MV-4-11 (cell line): Measurements from ENCODE around the gene IFNA7.
A peak's percentile ranks its signal among the peaks of the same experiment; 100 is the strongest.
"Not testable (repeated sequence)": the region's sequence is repeated elsewhere in the genome, so short reads cannot be mapped to it uniquely, and the experiment has no call there.

Source experiments
- DNase-seq: peaks from one replicate; lab custom pipeline; 2025; lab: John Stamatoyannopoulos, UW

The IFNA7 gene

GRCh38 chr9:21202105-21202504, at the start of gene IFNA7:
Gene IFNA7 (minus strand): TSS chr9:21202205. CDS start chr9:21202165, 40 bp downstream.
- DNase-seq, result not testable (repeated sequence)

- no peak for DNase-seq
Observed at GRCh38 chr9:21251638-21252037, 49.6 kb upstream of the IFNA7 start.

DNA sequence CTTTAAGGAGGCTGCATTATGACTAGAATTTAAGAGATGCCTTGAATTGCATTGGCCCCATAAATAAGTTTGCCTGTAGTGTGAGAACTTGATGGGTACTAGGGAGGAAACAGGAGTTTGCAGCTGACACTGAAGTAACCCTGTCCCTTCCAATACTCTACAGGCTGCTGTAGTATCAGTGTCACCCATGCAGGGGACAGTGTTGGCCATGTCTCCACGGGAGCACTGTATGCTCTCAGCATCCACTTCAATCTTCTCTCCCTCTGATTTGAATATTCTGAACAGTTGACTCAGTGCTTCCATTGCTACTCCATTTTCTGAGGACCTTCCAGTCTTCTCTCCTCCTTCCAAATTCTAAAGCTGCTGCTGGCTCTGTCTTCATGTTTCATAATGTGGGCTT, 49.2 kb upstream of the IFNA7 start:
- DNase-seq, result no peak

DNA sequence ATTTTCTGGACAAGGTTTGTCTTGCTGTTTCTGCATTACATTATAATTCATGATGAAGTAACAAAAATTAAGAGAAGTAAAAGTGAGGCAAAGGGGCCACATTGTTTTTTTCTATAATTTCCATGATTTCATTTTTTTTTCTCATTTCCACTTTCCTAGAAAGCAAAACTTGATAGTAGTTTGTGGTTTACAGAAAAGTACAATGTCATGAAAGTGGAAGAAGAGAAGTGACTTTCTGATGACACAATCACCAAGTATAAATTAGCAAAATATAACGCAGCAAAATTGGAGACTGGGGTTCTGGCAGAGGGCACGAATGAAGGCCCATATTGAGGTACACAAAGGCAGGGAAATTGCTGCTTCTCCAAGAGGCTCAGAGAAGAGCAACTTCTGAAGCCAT, 42.8 kb upstream of the IFNA7 start:
- DNase-seq, result peak; percentile 94

DNA sequence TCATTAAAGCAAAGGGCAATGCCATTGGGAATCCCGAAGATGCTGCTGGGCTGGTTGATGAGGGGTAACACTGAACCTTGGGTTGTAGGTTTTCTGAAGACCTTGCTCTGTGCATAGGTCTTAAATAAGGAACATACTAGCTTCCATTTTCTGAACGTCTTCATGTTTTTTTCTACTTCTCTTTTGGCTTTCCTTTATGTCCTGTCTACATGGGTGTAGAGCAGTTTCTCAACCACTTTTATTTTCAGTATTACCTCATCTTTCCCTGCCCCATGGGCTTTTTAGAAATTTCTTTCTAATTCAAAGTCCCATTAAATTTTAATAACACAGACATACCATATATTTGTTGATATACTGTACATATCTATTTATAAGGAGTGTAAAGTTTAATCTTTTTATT, 37.9 kb upstream of the IFNA7 start, which contains the start of gene IFNA14:
Gene IFNA14, minus strand, starts transcription at position 95 of the 400 bp plus-strand sequence. Its CDS starts 70 bp downstream, at position 25.
- DNase-seq, result peak; percentile 75

GRCh38 chr9:21236360-21236714, 34.3 kb upstream of the IFNA7 start:
- DNase-seq, result not testable (repeated sequence)

DNA sequence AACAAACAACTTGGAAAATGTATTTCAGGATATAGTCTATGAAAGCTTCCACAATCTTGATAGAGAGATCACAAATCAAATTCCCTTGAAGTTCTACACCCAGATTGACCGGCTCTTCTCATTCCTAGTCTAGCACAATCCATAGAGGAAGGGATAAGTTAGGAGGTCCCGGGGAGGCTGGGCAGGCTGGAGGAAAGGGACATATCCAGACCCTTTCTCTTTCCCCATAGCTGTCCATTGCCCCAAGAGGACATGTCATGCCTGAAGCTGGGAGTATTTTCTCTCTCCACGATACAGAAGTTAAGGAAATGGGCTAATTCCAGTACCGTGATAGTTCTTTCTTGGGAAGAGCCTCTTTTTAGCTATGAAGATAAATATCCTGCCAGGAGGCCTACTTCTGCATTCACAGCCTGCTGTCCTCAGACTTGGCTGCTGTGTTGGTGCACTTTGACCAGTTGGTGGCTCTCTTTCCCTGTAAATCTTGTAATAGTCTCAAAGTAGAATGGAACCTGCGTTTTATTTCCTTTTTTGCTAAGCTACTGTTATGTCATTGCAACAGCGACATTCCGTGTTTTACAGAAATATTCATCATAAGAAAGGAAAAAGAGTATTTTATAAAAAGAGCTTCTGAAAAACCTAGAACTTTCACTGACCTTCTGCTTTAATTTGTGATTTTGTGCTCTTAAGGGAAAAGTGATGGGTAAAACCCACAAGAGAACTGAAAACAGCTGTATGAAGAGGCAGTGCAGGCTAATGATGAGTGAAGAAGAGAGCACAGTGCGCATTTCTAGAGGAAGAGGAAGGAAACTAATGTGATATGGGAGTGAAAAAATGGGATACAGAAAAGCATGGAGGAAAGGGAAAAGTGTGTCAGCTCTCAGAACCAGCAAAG, 33.7 kb upstream of the IFNA7 start:
- DNase-seq, result peak; percentile 81

- DNase-seq, result no peak
Observed at GRCh38 chr9:21234153-21234687, 32.2 kb upstream of the IFNA7 start.

DNA sequence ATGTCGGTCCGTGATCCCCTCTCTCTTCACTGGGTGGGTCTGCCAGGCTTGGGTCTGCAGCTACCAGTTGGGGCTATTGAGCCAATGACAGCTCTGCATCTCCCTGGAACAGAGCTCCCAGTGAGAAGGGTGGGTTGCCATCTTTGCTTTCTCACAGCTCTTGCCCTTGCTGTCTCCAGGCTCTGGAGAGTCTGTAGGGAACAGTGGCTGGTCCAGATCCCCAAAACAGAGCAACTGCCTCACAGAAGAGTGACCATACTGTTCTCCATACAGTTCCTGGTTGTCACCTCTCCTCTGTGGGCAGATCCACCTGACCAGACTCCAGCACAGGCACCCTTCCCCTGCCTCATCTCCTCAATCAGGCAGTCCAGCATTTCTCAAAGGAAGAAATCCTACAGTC, 31.3 kb upstream of the IFNA7 start:
- DNase-seq, result no peak

DNA sequence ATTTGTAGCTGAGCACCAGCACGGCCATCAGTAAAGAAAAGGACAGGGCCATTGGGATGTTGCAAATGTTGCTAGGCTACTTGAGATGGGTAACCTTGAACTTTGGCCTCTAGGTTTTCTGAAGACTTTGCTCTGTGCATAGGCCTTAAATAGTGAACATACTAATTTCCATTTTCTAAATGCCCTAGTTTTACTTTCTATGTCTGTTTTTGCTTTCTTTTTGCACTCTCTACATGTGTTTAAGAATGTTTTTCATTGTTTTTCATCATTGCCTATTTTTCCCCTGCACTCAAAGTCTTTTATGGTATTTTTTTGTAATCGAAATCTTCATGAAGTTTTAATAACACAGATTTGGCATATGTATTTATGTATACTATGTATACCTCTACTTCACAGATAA, 26.1 kb upstream of the IFNA7 start, which contains the start of gene IFNA17:
Gene IFNA17, minus strand, starts transcription at position 101 of the 400 bp plus-strand sequence. Its CDS starts 49 bp downstream, at position 52.
- no peak for DNase-seq

DNA sequence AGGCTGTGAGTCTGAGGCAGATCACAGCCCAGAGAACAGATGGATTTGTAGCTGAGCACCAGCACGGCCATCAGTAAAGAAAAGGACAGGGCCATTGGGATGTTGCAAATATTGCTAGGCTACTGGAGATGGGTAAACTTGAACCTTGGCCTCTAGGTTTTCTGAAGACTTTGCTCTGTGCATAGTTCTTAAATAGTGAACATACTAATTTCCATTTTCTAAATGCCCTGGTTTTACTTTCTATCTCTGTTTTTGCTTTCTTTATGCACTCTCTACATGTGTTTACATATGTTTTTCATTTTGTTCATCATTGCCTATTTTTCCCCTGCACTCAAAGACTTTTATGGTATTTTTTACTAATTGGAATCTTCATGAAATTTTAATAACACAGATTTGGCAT, 15.2 kb upstream of the IFNA7 start, which contains the start of gene IFNA16:
Gene IFNA16, minus strand, starts transcription at position 101 of the 400 bp plus-strand sequence. Its CDS starts 6 bp downstream, at position 95.
- not testable (repeated sequence) for DNase-seq

DNA sequence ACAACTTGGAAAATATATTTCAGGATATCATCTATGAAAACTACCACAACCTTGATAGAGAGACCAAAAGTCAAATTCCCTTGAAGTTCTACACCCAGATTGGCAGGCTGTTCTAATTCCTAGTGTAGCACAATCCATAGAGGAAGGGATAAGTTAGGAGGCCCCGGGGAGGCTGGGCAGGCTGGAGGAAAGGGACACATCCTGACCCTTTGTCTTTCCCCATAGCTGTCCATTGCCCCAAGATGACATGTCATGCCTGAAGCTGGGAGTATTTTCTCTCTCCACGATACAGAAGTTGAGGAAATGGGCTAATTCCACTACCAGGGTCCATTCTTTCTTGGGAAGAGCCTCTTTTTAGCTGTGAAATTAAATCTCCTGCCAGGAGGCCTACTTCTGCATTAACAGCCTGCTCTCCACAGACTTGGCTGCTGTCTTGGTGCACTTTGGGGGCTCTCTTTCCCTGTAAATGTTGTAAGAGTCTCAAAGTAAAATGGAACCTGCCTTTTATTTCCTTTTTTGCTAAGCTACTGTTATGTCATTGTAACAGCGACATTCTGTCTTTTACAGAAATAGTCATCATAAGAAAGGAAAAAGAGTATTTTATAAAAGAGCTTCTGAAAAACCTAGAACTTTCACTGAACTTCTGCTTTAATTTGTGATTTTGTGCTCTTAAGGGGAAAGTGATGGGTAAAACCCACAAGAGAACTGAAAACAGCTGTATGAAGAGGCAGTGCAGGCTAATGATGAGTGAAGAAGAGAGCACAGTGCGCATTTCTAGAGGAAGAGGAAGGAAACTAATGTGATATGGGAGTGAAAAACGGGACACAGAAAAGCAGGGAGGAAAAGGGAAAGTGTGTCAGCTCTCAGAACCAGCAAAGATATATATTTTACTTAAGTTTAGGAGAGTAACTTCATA, 11.7 kb upstream of the IFNA7 start:
- peak; percentile 70 for DNase-seq

- DNase-seq, result not testable (repeated sequence)
Observed at GRCh38 chr9:21212160-21212559, 10.2 kb upstream of the IFNA7 start.

- DNase-seq, result not testable (repeated sequence)
Observed at GRCh38 chr9:21210782-21211181, 8.8 kb upstream of the IFNA7 start.

DNA sequence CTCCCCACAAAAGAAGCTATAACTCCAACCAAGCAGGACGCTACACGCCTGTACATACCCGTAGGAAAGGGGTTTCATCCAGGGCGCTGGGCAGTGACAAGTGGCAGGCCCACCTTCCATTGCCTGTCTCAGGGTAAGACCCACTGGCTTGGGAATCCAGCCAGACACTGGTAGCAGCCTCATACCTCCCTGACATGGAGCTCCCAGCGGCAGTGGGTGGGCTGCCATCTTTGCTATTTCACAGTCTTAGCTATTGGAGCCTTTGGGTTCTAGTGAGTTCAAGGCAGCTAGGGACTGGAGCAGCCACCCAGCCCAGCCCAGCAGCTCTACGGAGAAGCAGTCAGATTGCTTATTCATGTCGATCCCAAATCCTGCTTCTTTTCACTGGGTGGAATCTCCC, 8.3 kb upstream of the IFNA7 start:
- no peak for DNase-seq

- not testable (repeated sequence) for DNase-seq
Observed at GRCh38 chr9:21207043-21207442, 5.0 kb upstream of the IFNA7 start, which contains the start of gene IFNA10. Gene IFNA10 (minus strand): TSS chr9:21207143. CDS start chr9:21207097, 46 bp downstream.

- DNase-seq, result no peak
Observed at GRCh38 chr9:21205204-21205603, 3.2 kb upstream of the IFNA7 start.

DNA sequence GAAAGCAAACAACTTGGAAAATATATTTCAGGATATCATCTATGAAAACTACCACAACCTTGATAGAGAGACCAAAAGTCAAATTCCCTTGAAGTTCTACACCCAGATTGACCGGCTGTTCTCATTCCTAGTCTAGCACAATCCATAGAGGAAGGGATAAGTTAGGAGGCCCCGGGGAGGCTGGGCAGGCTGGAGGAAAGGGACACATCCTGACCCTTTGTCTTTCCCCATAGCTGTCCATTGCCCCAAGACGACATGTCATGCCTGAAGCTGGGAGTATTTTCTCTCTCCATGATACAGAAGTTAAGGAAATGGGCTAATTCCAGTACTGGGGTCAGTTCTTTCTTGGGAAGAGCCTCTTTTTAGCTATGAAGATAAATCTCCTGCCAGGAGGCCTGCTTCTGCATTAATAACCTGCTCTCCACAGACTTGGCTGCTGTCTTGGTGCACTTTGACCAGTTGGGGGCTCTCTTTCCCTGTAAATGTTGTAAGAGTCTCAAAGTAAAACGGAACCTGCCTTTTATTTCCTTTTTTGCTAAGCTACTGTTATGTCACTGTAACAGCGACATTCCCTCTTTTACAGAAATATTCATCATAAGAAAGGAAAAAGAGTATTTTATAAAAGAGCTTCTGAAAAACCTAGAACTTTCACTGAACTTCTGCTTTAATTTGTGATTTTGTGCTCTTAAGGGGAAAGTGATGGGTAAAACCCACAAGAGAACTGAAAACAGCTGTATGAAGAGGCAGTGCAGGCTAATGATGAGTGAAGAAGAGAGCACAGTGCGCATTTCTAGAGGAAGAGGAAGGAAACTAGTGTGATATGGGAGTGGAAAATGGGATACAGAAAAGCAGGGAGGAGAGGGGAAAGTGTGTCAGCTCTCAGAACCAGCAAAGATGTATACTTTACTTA, 6.9 kb downstream of the IFNA7 start:
- peak; percentile 70 for DNase-seq

GRCh38 chr9:21187487-21187886, 14.5 kb downstream of the IFNA7 start, which contains the start of gene IFNA4:
Gene IFNA4 (minus strand): TSS chr9:21187587. CDS start chr9:21187531, 56 bp downstream.
- DNase-seq, result not testable (repeated sequence)
